Endodermal cell (in vitro differentiated cells): ENCODE results near the gene APOL4. TPM values are rescaled to one million over a fixed set of nuclear protein-coding genes. Genes with fewer than 3 reads are reported as not detected.

Experiments used
- DNase-seq: peaks from one replicate; pipeline ENCODE4 v3.0.0-alpha.2; 2017
- H3K27ac ChIP-seq: 2 replicates; pipeline ENCODE4 v1.5.1; 2013; ENCODE audit warnings: mild to moderate bottlenecking, low read depth, low read length, moderate library complexity
- H3K27me3 ChIP-seq: 2 replicates; pipeline ENCODE4 v1.6.1; 2013; ENCODE audit warnings: mild to moderate bottlenecking, low read length, moderate library complexity; ENCODE audit not compliant: insufficient read depth, control insufficient read depth, poor library complexity, severe bottlenecking
- H3K36me3 ChIP-seq: 2 replicates; pipeline ENCODE4 v1.7.0; 2013; ENCODE audit warnings: mild to moderate bottlenecking, low read length, moderate library complexity; ENCODE audit not compliant: control insufficient read depth, insufficient read depth
- H3K4me1 ChIP-seq: one replicate; pipeline ENCODE4 v1.7.0; 2013; ENCODE audit warnings: low read length; ENCODE audit not compliant: control insufficient read depth, insufficient read depth
- H3K4me3 ChIP-seq: 2 replicates; pipeline ENCODE4 v1.5.1; 2013; ENCODE audit warnings: mild to moderate bottlenecking, low read length, moderate library complexity
- H3K9ac ChIP-seq: 2 replicates; pipeline ENCODE4 v1.6.1; 2013; ENCODE audit warnings: mild to moderate bottlenecking, low read length, moderate library complexity; ENCODE audit not compliant: poor library complexity, severe bottlenecking; ENCODE audit errors: extremely low read depth
- H3K9me3 ChIP-seq: 2 replicates; pipeline ENCODE4 v1.6.1; 2013; ENCODE audit warnings: mild to moderate bottlenecking, low read length, moderate library complexity; ENCODE audit not compliant: control insufficient read depth
- H3K27ac Mint-ChIP-seq: 2 replicates; pipeline ENCODE4 v1.8.0; 2020; ENCODE audit warnings: mixed read lengths
- H3K27me3 Mint-ChIP-seq: 2 replicates; pipeline ENCODE4 v1.8.0; 2021; ENCODE audit warnings: mild to moderate bottlenecking, mixed read lengths; ENCODE audit not compliant: insufficient read depth
- H3K36me3 Mint-ChIP-seq: 2 replicates; pipeline ENCODE4 v1.8.0; 2020; ENCODE audit warnings: low read depth, mixed read lengths
- H3K4me1 Mint-ChIP-seq: 2 replicates; pipeline ENCODE4 v1.8.0; 2020; ENCODE audit warnings: mixed read lengths
- H3K4me3 Mint-ChIP-seq: 2 replicates; pipeline ENCODE4 v1.8.0; 2020; ENCODE audit warnings: mild to moderate bottlenecking, moderate library complexity, mixed read lengths
- H3K9me3 Mint-ChIP-seq: 2 replicates; pipeline ENCODE4 v1.8.0; 2020; ENCODE audit warnings: mild to moderate bottlenecking, mixed read lengths
- WGBS, 2 experiments: methylation state at CpG; one replicate each; pipeline versions ENCODE4 v1.1.5 to v1.1.7; 2013; ENCODE audit warnings: missing lambda C conversion rate in 2 of 2, mixed read lengths in 1 of 2; ENCODE audit not compliant: insufficient coverage in 1 of 2, insufficient read length in 1 of 2; 5-methylcytosine and 5-hydroxymethylcytosine counted together
- total RNA-seq, 2 donors: library from RNA; stranded (reverse); fragmentation: NEBNext Ultra II Directional in 1 of 2; extraction: Animal tissue kit (Norgen Biotek cat#: 25700) in 1 of 2; gene quantifications; 2 replicates in 1 of 2; 3 replicates in 1 of 2; pipeline ENCODE4 v1.2.1, GENCODE V29; 2021
- TF ChIP-seq, protein P1 (sequence below): fragments of 200-600 bp; sonication (generic); conservative IDR thresholded peaks from 2 replicates; pipeline ENCODE4 v1.5.0; 2021; ENCODE audit warnings: antibody characterized with exemption, mild to moderate bottlenecking

Gene APOL4
- total RNA-seq, 2 donors from 2014 or later: not detected

DNA sequence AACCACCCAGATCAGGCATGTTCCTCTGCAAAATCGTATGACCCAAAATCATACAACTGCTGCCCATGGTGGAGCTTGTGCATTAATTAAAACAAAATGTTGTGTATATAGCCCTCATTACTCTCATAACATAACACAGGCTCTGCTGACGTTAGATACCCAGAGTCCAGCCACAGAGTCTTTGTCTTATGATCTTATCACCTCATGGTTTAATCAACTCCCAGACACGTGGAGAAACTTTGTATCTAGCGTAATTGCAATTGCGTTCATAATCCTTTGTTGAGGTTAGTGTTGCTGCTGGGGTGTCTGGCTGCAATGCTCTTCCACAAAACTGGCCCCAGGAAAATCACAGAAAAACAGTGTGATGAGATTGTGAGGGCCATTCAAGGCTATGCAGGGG is 46.3 kb upstream of the APOL4 start:
- WGBS, 2 experiments: 91 to 100% methylated on average over 4 of the region's 5 CpGs
- peaks cover 6% of the 10 kb centered on the region for H3K4me1 Mint-ChIP-seq

DNA sequence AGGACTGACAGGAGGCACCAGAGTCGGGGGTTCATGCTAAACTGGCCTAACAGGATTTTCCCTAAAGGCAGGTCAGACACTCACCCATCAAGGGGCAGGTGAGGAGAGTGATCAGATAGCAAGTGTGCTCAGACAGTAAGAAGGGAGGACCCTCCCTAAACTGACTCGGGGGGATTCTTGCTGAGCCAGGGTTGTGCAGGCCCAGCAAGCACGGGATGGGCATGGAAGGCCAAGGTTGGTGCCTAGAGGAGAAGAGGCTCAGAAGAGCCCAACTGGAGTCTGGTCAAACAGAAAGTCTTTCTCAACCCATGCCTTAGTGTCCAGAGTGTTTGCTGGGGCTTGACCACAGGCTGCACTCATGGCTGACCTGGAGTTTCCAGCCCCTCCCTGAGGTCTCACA is 45.1 kb upstream of the APOL4 start:
- no peak overlapping the region for H3K9ac ChIP-seq
- no peak overlapping the region for H3K27ac ChIP-seq
- no peaks in the 10 kb centered on the region for H3K36me3 Mint-ChIP-seq
- H3K4me3 Mint-ChIP-seq: no peak overlapping the region
- no peaks in the 10 kb centered on the region for H3K4me1 ChIP-seq
- 91% methylated on average over 1 to 3 of the region's 3 CpGs for WGBS, 2 experiments
- no peak overlapping the region for H3K4me3 ChIP-seq
- peaks cover 23% of the 10 kb centered on the region for H3K9me3 ChIP-seq
- H3K4me1 Mint-ChIP-seq: peaks cover 5% of the 10 kb centered on the region
- H3K36me3 ChIP-seq: no peaks in the 10 kb centered on the region
- peaks cover 23% of the 10 kb centered on the region for H3K9me3 Mint-ChIP-seq
- H3K27me3 ChIP-seq: no peaks in the 10 kb centered on the region
- TF ChIP-seq, protein P1, sequence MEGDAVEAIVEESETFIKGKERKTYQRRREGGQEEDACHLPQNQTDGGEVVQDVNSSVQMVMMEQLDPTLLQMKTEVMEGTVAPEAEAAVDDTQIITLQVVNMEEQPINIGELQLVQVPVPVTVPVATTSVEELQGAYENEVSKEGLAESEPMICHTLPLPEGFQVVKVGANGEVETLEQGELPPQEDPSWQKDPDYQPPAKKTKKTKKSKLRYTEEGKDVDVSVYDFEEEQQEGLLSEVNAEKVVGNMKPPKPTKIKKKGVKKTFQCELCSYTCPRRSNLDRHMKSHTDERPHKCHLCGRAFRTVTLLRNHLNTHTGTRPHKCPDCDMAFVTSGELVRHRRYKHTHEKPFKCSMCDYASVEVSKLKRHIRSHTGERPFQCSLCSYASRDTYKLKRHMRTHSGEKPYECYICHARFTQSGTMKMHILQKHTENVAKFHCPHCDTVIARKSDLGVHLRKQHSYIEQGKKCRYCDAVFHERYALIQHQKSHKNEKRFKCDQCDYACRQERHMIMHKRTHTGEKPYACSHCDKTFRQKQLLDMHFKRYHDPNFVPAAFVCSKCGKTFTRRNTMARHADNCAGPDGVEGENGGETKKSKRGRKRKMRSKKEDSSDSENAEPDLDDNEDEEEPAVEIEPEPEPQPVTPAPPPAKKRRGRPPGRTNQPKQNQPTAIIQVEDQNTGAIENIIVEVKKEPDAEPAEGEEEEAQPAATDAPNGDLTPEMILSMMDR: no peak
- peaks cover 6% of the 10 kb centered on the region for H3K27me3 Mint-ChIP-seq
- DNase-seq: peak; percentile 14
- no peak overlapping the region for H3K27ac Mint-ChIP-seq

More for the DNA sequence above, 46.3 kb upstream of the APOL4 start:
- no peaks in the 10 kb centered on the region for H3K4me1 ChIP-seq
- H3K27ac ChIP-seq: no peak overlapping the region
- TF ChIP-seq, protein P1: no peak
- no peak overlapping the region for H3K4me3 ChIP-seq
- H3K27ac Mint-ChIP-seq: no peak overlapping the region
- H3K9me3 Mint-ChIP-seq: peaks cover 23% of the 10 kb centered on the region
- DNase-seq: no peak
- no peaks in the 10 kb centered on the region for H3K36me3 ChIP-seq
- H3K9me3 ChIP-seq: peaks cover 23% of the 10 kb centered on the region
- no peaks in the 10 kb centered on the region for H3K36me3 Mint-ChIP-seq
- no peak overlapping the region for H3K9ac ChIP-seq
- no peak overlapping the region for H3K4me3 Mint-ChIP-seq
- H3K27me3 Mint-ChIP-seq: peaks cover 4% of the 10 kb centered on the region
- H3K27me3 ChIP-seq: no peaks in the 10 kb centered on the region

- Histone ChIP-seq H3K27ac (no peak overlapping the region), H3K4me3 (no peak overlapping the region), H3K9me3 (peaks cover 23% of the 10 kb centered on the region), H3K9ac (no peak overlapping the region), H3K27me3 (no peaks in the 10 kb centered on the region), H3K4me1 (no peaks in the 10 kb centered on the region), H3K36me3 (no peaks in the 10 kb centered on the region)
- H3K9me3 Mint-ChIP-seq: peaks cover 23% of the 10 kb centered on the region
- TF ChIP-seq, protein P1: no peak
- H3K36me3 Mint-ChIP-seq: no peaks in the 10 kb centered on the region
- WGBS, 2 experiments: 92 to 93% methylated on average over 3 to 4 of the region's 4 CpGs
- H3K27me3 Mint-ChIP-seq: peaks cover 6% of the 10 kb centered on the region
- DNase-seq: peak; percentile 18
- no peak overlapping the region for H3K27ac Mint-ChIP-seq
- no peak overlapping the region for H3K4me3 Mint-ChIP-seq
- H3K4me1 Mint-ChIP-seq: no peaks in the 10 kb centered on the region
Observed at GRCh38 chr22:36245805-36246356, 44.3 kb upstream of the APOL4 start.
